HepG2 (cell line): ENCODE measurements around the gene TTYH1. TPM values are rescaled to one million over a fixed set of nuclear protein-coding genes. Genes with fewer than 3 reads are reported as not detected.

Experiments
- ARNT ChIP-seq: fragments of 450-650 bp; IDR thresholded peaks from 2 replicates; pipeline ENCODE4 v1.6.1; 2017
- ATAD3A ChIP-seq: sonication (generic); formaldehyde crosslinking; IDR thresholded peaks from 2 replicates; pipeline ENCODE4 v1.4.0; 2020; ENCODE audit warnings: missing genetic modification reagents
- CENPT ChIP-seq: sonication (generic); formaldehyde crosslinking; IDR thresholded peaks from 2 replicates; pipeline ENCODE4 v1.8.0; 2022; ENCODE audit warnings: low read depth, mild to moderate bottlenecking, moderate library complexity, missing genetic modification reagents
- ELF3 ChIP-seq: IDR thresholded peaks from 2 replicates; pipeline ENCODE4 v1.6.1; 2016; ENCODE audit warnings: missing genetic modification reagents, missing compliant biosample characterization
- GTF3A ChIP-seq: sonication (generic); formaldehyde crosslinking; conservative IDR thresholded peaks from 2 replicates; pipeline ENCODE4 v1.4.0; 2020; ENCODE audit warnings: mild to moderate bottlenecking, missing genetic modification reagents
- KLF16 ChIP-seq, 2 experiments: sonication (generic) in 1 of 2; formaldehyde crosslinking in 1 of 2; IDR thresholded peaks; 2 replicates each; pipeline versions ENCODE4 v1.6.1 to v1.8.0; 2016 to 2023; ENCODE audit warnings: missing genetic modification reagents in 2 of 2, missing compliant biosample characterization in 1 of 2
- MIER2 ChIP-seq: IDR thresholded peaks from 2 replicates; pipeline ENCODE4 v1.6.1; 2016; ENCODE audit warnings: missing biosample characterization, missing genetic modification reagents
- MIXL1 ChIP-seq: IDR thresholded peaks from 2 replicates; pipeline ENCODE4 v1.6.1; 2016
- PAWR ChIP-seq: sonication (generic); formaldehyde crosslinking; IDR thresholded peaks from 2 replicates; pipeline ENCODE4 v1.4.0; 2020; ENCODE audit warnings: missing genetic modification reagents, mild to moderate bottlenecking, borderline replicate concordance
- RBM22 ChIP-seq: fragments of 200-400 bp; formaldehyde crosslinking; optimal IDR thresholded peaks from 2 replicates; pipeline ENCODE3; 2017; ENCODE audit warnings: mild to moderate bottlenecking, low read length, moderate library complexity
- SMAD9 ChIP-seq: sonication (generic); formaldehyde crosslinking; IDR thresholded peaks from 2 replicates; pipeline ENCODE4 v1.5.1; 2020; ENCODE audit warnings: mild to moderate bottlenecking, missing genetic modification reagents
- SPEN ChIP-seq: sonication (generic); formaldehyde crosslinking; IDR thresholded peaks from 2 replicates; pipeline ENCODE4 v1.5.1; 2020; ENCODE audit warnings: low read depth, mild to moderate bottlenecking, missing genetic modification reagents
- TGIF2 ChIP-seq: IDR thresholded peaks from 2 replicates; pipeline ENCODE4 v1.6.1; 2016; ENCODE audit warnings: control low read depth, missing compliant biosample characterization
- ZC3H13 ChIP-seq: sonication (generic); formaldehyde crosslinking; IDR thresholded peaks from 2 replicates; pipeline ENCODE4 v1.8.1; 2023; ENCODE audit warnings: mild to moderate bottlenecking, missing genetic modification reagents, moderate library complexity
- ZFP36 ChIP-seq: fragments of 150-350 bp; IDR thresholded peaks from 2 replicates; pipeline ENCODE4 v1.6.1; 2018; ENCODE audit warnings: borderline replicate concordance, low read length, low read depth; ENCODE audit not compliant: partially characterized antibody
- ZNF264 ChIP-seq: sonication (generic); formaldehyde crosslinking; IDR thresholded peaks from 2 replicates; pipeline ENCODE4 v1.4.0; 2020; ENCODE audit warnings: missing genetic modification reagents
- ZNF282 ChIP-seq: fragments of 450-650 bp; IDR thresholded peaks from 2 replicates; pipeline ENCODE4 v1.6.1; 2018; ENCODE audit not compliant: partially characterized antibody
- ZNF292 ChIP-seq: sonication (generic); formaldehyde crosslinking; IDR thresholded peaks from 2 replicates; pipeline ENCODE4 v1.8.1; 2022; ENCODE audit warnings: mild to moderate bottlenecking, low read depth, missing genetic modification reagents, borderline replicate concordance
- ZNF296 ChIP-seq: sonication (generic); formaldehyde crosslinking; conservative IDR thresholded peaks from 2 replicates; pipeline ENCODE4 v1.5.0; 2020; ENCODE audit warnings: mild to moderate bottlenecking, missing genetic modification reagents
- ZNF605 ChIP-seq: sonication (generic); formaldehyde crosslinking; IDR thresholded peaks from 2 replicates; pipeline ENCODE4 v1.8.0; 2022; ENCODE audit warnings: mild to moderate bottlenecking, missing genetic modification reagents
- ZNF670 ChIP-seq: sonication (generic); formaldehyde crosslinking; IDR thresholded peaks from 2 replicates; pipeline ENCODE4 v1.8.0; 2022; ENCODE audit warnings: mild to moderate bottlenecking, missing genetic modification reagents, borderline replicate concordance
- polyA plus RNA-seq, 8 experiments: library from polyadenylated mRNA; depleted of rRNA in 3 of 8; stranded (reverse) in 7 of 8; unstranded in 1 of 8; fragments of >200 nt; fragmentation: Illumina TruSeq in 4 of 8; extraction: Trizol in 4 of 8; gene quantifications; 2 replicates each; pipeline versions ENCODE4 v1.2.1 to v1.2.3, GENCODE V29; 2011 to 2016; ENCODE audit warnings: low read depth in 4 of 8, missing spikeins in 1 of 8, mixed read lengths in 1 of 8; ENCODE audit not compliant: insufficient read depth in 1 of 8
- total RNA-seq, 5 experiments: library from RNA; depleted of rRNA; stranded (reverse); fragments of >200 nt; fragmentation: Illumina TruSeq; extraction: Trizol; gene quantifications; 2 replicates each; pipeline ENCODE4 v1.2.3, GENCODE V29; 2016; ENCODE audit warnings: low read depth in 1 of 5
- TF ChIP-seq, protein P1 (sequence below): sonication (generic); formaldehyde crosslinking; IDR thresholded peaks from 2 replicates; pipeline ENCODE4 v1.5.0; 2020; ENCODE audit warnings: missing genetic modification reagents, mild to moderate bottlenecking, borderline replicate concordance
- TF ChIP-seq, protein P2 (sequence below): IDR thresholded peaks from 2 replicates; pipeline ENCODE4 v1.6.1; 2016; ENCODE audit warnings: mild to moderate bottlenecking, missing biosample characterization, missing genetic modification reagents
- TF ChIP-seq, protein P3 (sequence below): fragments of 450-650 bp; IDR thresholded peaks from 2 replicates; pipeline ENCODE4 v1.6.1; 2016
- TF ChIP-seq, protein P4 (sequence below): sonication (generic); formaldehyde crosslinking; IDR thresholded peaks from 2 replicates; pipeline ENCODE4 v1.4.0; 2020; ENCODE audit warnings: missing genetic modification reagents
- TF ChIP-seq, protein P5 (sequence below): sonication (generic); formaldehyde crosslinking; IDR thresholded peaks from 2 replicates; pipeline ENCODE4 v1.8.1; 2023; ENCODE audit warnings: missing genetic modification reagents, inconsistent platforms, borderline replicate concordance

TTYH1 gene
- total and polyA plus RNA-seq, 2 of the 13 experiments (the other 11 are each of a cell fraction or from before 2014, with no cell fraction given), result 6.9 to 19.9 TPM

DNA sequence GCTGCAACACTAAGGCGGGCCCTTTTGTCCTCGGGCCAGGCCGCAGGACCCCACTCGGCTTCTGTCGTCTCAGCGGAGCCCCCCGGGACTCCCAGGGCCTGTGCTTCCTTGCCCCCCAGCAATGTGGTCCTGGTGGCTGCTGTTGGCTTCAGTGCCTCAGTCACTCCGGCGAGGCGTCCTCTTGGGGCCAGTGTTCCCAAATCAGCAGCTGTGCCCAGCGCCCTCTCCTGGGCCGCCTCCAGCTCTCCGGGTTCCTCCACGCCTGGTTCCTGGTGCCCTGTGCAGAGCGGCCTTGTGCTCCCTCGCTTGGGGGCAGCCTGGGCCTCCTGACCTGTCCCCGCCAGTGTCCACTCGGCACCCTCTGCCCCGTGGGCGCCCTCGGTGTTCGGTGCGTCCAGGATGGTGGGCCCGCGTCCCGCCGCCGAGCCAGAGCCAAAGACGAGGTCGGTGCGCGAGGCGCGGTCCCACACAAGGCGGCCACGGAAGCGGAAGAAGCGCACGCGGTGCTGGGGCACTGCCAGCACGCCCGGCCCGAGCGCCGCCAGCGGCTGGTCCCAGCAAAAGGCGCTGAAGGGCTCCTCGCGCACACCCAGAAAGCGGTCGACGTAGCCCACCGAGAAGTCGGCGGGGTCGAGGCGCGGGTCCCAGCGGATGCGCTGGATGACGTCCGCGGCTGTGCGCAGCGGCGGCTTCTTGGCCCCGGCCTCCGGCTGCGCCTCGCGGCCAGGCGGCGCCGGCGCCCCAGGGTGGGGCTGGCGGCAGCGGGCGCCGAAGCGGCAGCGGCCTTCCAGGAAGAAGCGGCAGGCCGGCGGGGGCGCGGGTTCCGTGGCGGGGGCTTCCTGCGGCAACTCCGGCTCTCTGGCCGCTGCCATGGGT, 47.6 kb downstream of the TTYH1 start (continued):
- 0 out of 2 replicates have a peak, but pooled peaks have one; percentile 58 for TF ChIP-seq ATAD3A (CRISPR knock-in tag)
- TF ChIP-seq ZNF292 (CRISPR knock-in tag), result no peak
- TF ChIP-seq, protein P1, sequence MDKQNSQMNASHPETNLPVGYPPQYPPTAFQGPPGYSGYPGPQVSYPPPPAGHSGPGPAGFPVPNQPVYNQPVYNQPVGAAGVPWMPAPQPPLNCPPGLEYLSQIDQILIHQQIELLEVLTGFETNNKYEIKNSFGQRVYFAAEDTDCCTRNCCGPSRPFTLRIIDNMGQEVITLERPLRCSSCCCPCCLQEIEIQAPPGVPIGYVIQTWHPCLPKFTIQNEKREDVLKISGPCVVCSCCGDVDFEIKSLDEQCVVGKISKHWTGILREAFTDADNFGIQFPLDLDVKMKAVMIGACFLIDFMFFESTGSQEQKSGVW (CRISPR knock-in tag), result no peak
- TF ChIP-seq MIER2, result no peak
- TF ChIP-seq ZFP36, result no peak
- TF ChIP-seq, protein P2, sequence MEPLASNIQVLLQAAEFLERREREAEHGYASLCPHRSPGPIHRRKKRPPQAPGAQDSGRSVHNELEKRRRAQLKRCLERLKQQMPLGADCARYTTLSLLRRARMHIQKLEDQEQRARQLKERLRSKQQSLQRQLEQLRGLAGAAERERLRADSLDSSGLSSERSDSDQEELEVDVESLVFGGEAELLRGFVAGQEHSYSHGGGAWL (CRISPR knock-in tag), result no peak
- TF ChIP-seq ARNT, result no peak
- peak; percentile 49; the same call in 1 of the 2 replicates for TF ChIP-seq ZNF670 (CRISPR knock-in tag)
- no peak for TF ChIP-seq MIXL1 (CRISPR knock-in tag)
- TF ChIP-seq PAWR (CRISPR knock-in tag), result no peak
- TF ChIP-seq ZNF296, result peak; percentile 59; the same call in 1 of the 2 replicates
- no peak for TF ChIP-seq GTF3A (CRISPR knock-in tag)
- TF ChIP-seq ELF3 (CRISPR knock-in tag), result peak; percentile 61; the same call in 1 of the 2 replicates
- TF ChIP-seq ZNF264 (CRISPR knock-in tag), result peak; percentile 76; the same call in 1 of the 2 replicates
- TF ChIP-seq CENPT (CRISPR knock-in tag), result no peak; the same call in 1 of the 2 replicates
- peak; percentile 61; the same call in 1 of the 2 replicates for TF ChIP-seq ZC3H13
- TF ChIP-seq RBM22, result peak; percentile 72
- no peak for TF ChIP-seq ZNF282
- TF ChIP-seq, protein P3, sequence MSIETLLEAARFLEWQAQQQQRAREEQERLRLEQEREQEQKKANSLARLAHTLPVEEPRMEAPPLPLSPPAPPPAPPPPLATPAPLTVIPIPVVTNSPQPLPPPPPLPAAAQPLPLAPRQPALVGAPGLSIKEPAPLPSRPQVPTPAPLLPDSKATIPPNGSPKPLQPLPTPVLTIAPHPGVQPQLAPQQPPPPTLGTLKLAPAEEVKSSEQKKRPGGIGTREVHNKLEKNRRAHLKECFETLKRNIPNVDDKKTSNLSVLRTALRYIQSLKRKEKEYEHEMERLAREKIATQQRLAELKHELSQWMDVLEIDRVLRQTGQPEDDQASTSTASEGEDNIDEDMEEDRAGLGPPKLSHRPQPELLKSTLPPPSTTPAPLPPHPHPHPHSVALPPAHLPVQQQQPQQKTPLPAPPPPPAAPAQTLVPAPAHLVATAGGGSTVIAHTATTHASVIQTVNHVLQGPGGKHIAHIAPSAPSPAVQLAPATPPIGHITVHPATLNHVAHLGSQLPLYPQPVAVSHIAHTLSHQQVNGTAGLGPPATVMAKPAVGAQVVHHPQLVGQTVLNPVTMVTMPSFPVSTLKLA, result no peak
- TF ChIP-seq SMAD9 (CRISPR knock-in tag), result 0 out of 2 replicates have a peak, but pooled peaks have one; percentile 32
- TF ChIP-seq, protein P4, sequence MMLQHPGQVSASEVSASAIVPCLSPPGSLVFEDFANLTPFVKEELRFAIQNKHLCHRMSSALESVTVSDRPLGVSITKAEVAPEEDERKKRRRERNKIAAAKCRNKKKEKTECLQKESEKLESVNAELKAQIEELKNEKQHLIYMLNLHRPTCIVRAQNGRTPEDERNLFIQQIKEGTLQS (CRISPR knock-in tag), result peak; percentile 57
- no peak for TF ChIP-seq ZNF605 (CRISPR knock-in tag)
- TF ChIP-seq KLF16 (CRISPR knock-in tag; IDR thresholded peaks at IDR 0.05), result peak; percentile 27 to 28; a peak in 3 of 4 replicates
- TF ChIP-seq SPEN (CRISPR knock-in tag), result peak; percentile 23
- TF ChIP-seq TGIF2 (CRISPR knock-in tag), result peak; percentile 77
- TF ChIP-seq, protein P5, sequence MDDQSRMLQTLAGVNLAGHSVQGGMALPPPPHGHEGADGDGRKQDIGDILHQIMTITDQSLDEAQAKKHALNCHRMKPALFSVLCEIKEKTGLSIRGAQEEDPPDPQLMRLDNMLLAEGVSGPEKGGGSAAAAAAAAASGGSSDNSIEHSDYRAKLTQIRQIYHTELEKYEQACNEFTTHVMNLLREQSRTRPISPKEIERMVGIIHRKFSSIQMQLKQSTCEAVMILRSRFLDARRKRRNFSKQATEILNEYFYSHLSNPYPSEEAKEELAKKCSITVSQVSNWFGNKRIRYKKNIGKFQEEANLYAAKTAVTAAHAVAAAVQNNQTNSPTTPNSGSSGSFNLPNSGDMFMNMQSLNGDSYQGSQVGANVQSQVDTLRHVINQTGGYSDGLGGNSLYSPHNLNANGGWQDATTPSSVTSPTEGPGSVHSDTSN (CRISPR knock-in tag), result peak; percentile 61; the same call in 1 of the 2 replicates
